ENCODE results near the gene GSN. TPM values are rescaled to one million over a fixed set of nuclear protein-coding genes. Genes with fewer than 3 reads are reported as not detected.

GSN gene
- total and polyA plus RNA-seq, 12 donors = 78.5 to 735 (median 293) TPM

DNA sequence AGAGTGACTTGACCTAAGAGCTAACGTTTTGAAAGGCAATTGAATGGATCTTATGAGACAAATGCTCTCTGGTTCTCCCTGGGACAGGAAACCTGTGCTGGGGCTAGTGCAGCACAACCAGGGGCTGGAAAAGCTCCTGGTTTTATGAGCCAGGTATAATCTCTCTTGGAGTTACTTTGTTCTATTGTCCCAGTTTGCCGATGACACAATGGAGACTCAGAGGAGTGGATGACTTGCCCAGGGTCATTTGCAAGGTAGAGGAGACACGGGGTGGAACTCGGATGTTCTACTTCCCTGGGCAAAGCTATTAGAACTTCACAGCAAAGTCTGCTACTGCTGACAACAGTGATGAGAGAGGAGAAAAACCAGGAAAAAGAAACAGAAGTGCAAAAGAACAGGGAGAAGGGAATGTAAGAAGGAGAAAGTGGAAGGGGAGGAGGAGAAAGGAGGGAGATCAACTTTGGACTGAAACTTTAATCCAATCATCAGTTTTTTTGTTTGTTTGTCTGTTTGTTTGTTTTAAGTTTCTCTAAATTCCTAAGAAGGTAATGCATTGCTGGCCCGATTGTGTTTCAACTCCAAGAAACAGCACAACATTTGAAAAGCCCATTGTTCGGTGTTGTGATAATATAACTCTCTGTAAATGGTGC lies 7.4 kb upstream of the GSN start:
- intact Hi-C loops (cut with DNase I) = no loop called here
- Histone ChIP-seq H3K36me3 (replicated peaks in 1 of 2) (no peaks in the 10 kb centered on the region), H3K27ac (no peak overlapping the region), H3K4me3 (no peak overlapping the region), H3K27me3 (no peaks in the 10 kb centered on the region), H3K4me1 (replicated peaks in 1 of 2) (peaks cover 13 to 28% of the 10 kb centered on the region in 2 donors), H3K9me3 (replicated peaks in 1 of 3) (no peaks in the 10 kb centered on the region)
- 40 to 52% (median 48%) methylated on average over 6 of the region's 6 CpGs for WGBS, 4 donors
- no peak for DNase-seq
- TF ChIP-seq POLR2A (IDR thresholded peaks at IDR 0.05) = no peak
- TF ChIP-seq CTCF (IDR thresholded peaks at IDR 0.05) = no peak

DNA sequence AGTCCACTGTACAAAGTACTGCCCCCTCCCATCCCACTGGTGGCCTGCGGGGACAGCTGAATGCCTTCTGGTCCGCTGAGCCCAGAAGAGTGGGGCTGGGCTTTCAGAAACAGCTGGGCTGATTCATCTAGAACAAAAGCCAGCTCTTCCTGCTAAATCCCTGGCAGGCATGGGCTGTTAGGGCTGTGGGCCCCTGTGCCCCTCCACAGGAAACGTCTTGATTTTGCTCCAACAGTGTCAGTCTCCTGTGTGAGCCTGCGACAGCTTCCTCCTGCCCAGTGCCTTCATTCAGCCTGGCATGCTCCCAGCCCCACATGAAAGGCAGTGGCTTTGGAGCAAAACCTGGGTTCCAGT lies 6.9 kb upstream of the GSN start:
- peak in 2 of 7 donors; percentile 41 to 59 for DNase-seq
- TF ChIP-seq CTCF (IDR thresholded peaks at IDR 0.05) (no peak), POLR2A (IDR thresholded peaks at IDR 0.05) (no peak)
- 32 to 59% (median 47%) methylated on average over 4 of the region's 4 CpGs for WGBS, 4 donors
- Histone ChIP-seq H3K27ac (no peak overlapping the region), H3K27me3 (no peaks in the 10 kb centered on the region), H3K36me3 (replicated peaks in 1 of 2) (no peaks in the 10 kb centered on the region), H3K4me1 (replicated peaks in 1 of 2) (peaks cover 13 to 28% of the 10 kb centered on the region in 2 donors), H3K4me3 (no peak overlapping the region), H3K9me3 (replicated peaks in 1 of 3) (no peaks in the 10 kb centered on the region)
- intact Hi-C loops (cut with DNase I) = no loop called here

- 75 to 83% (median 78%) methylated on average over 1 of the region's 1 CpG for WGBS, 4 donors
- intact Hi-C loops (cut with DNase I) = no loop called here
- no peak overlapping the region for H3K27ac ChIP-seq
Observed at GRCh38 chr9:121261755-121262154, 6.2 kb upstream of the GSN start.

GRCh38 chr9:121262423-121262822 lies 5.5 kb upstream of the GSN start:
- no peaks in the 10 kb centered on the region for H3K27me3 ChIP-seq
- DNase-seq = no peak
- no peaks in the 10 kb centered on the region for H3K36me3 ChIP-seq (replicated peaks in 1 of 2)
- H3K4me1 ChIP-seq (replicated peaks in 1 of 2) = peaks cover 13 to 28% of the 10 kb centered on the region in 2 donors
- TF ChIP-seq POLR2A (IDR thresholded peaks at IDR 0.05) (no peak), CTCF (IDR thresholded peaks at IDR 0.05) (no peak)
- WGBS, 4 donors = 94 to 98% (median 96%) methylated on average over 1 of the region's 1 CpG
- H3K27ac ChIP-seq = no peak overlapping the region
- H3K9me3 ChIP-seq (replicated peaks in 1 of 3) = no peaks in the 10 kb centered on the region
- intact Hi-C loops (cut with DNase I) = no loop called here
- no peak overlapping the region for H3K4me3 ChIP-seq

More at GRCh38 chr9:121261755-121262154, 6.2 kb upstream of the GSN start:
- no peak for DNase-seq
- Histone ChIP-seq H3K36me3 (replicated peaks in 1 of 2) (no peaks in the 10 kb centered on the region), H3K9me3 (replicated peaks in 1 of 3) (no peaks in the 10 kb centered on the region), H3K4me3 (no peak overlapping the region), H3K27me3 (no peaks in the 10 kb centered on the region), H3K4me1 (replicated peaks in 1 of 2) (peaks cover 13 to 28% of the 10 kb centered on the region in 2 donors)
- TF ChIP-seq CTCF (IDR thresholded peaks at IDR 0.05) (no peak), POLR2A (IDR thresholded peaks at IDR 0.05) (no peak)

Data from adrenal gland (tissue), 12 donors.